SH-SY5Y (cell line): ENCODE data around the gene OSBPL5.

Experiments
- GATA2 ChIP-seq: IDR thresholded peaks from 2 replicates; pipeline ENCODE4 v1.6.1; 2011; ENCODE audit warnings: mild to moderate bottlenecking, low read depth, low read length
- GATA3 ChIP-seq: IDR thresholded peaks from 2 replicates; pipeline ENCODE4 v1.6.1; 2011; ENCODE audit warnings: low read depth, mild to moderate bottlenecking, low read length, moderate library complexity

- TF ChIP-seq GATA2 (no peak), GATA3 (no peak)
Measured at GRCh38 chr11:3195251-3196160, 30.4 kb upstream of the OSBPL5 start.
